ENCODE measurements around the gene SKOR1. TPM values are rescaled to one million over a fixed set of nuclear protein-coding genes. Genes with fewer than 3 reads are reported as not detected.

Gene SKOR1
- total RNA-seq, 1 donor: 0.36 TPM

- Histone ChIP-seq H2AFZ (ENCODE audit: low read length) (peak overlapping the region; percentile 98), H3K9me3 (ENCODE audit: low read depth, low read length) (no peaks in the 10 kb centered on the region), H3K79me2 (ENCODE audit: insufficient read depth, low read length) (no peaks in the 10 kb centered on the region), H3K4me1 (ENCODE audit: insufficient read depth, low read length) (peaks cover 35% of the 10 kb centered on the region), H3K4me2 (ENCODE audit: insufficient read depth, low read length) (peak overlapping the region; percentile 98), H4K20me1 (ENCODE audit: insufficient read depth, low read length) (no peaks in the 10 kb centered on the region), H3K27ac (ENCODE audit: low read depth, low read length) (peak overlapping the region; percentile 94), H3K27me3 (ENCODE audit: insufficient read depth, low read length) (peaks cover 13% of the 10 kb centered on the region), H3K4me3 (ENCODE audit: insufficient read depth, low read length) (peak overlapping the region; percentile 86), H3K36me3 (ENCODE audit: insufficient read depth, low read length) (no peaks in the 10 kb centered on the region)
- peak; percentile 92 for DNase-seq (ENCODE audit: insufficient read length, low spot score, missing footprints)
- TF ChIP-seq, protein P1, sequence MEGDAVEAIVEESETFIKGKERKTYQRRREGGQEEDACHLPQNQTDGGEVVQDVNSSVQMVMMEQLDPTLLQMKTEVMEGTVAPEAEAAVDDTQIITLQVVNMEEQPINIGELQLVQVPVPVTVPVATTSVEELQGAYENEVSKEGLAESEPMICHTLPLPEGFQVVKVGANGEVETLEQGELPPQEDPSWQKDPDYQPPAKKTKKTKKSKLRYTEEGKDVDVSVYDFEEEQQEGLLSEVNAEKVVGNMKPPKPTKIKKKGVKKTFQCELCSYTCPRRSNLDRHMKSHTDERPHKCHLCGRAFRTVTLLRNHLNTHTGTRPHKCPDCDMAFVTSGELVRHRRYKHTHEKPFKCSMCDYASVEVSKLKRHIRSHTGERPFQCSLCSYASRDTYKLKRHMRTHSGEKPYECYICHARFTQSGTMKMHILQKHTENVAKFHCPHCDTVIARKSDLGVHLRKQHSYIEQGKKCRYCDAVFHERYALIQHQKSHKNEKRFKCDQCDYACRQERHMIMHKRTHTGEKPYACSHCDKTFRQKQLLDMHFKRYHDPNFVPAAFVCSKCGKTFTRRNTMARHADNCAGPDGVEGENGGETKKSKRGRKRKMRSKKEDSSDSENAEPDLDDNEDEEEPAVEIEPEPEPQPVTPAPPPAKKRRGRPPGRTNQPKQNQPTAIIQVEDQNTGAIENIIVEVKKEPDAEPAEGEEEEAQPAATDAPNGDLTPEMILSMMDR (IDR thresholded peaks at IDR 0.05; ENCODE audit: extremely low read depth, low read depth, low read length): no peak
These were observed 15.6 kb downstream of the SKOR1 start for GRCh38 chr15:67840749-67841512.

DNA sequence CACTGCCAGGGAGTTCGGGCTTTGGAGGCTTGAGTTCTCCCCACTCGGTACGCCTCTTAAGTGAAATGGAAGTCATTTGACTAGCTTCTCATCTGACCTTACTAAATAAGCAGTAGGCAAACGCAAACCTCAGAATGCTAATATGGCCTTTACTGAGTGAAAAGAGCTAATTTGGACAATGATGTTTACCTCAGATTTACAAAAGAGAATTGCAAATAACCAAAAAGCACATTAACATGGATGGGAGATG lies 16.1 kb downstream of the SKOR1 start:
- H2AFZ ChIP-seq (ENCODE audit: low read length): peak overlapping the region; percentile 80
- H3K27ac ChIP-seq (ENCODE audit: low read depth, low read length): no peak overlapping the region
- peaks cover 10% of the 10 kb centered on the region for H3K27me3 ChIP-seq (ENCODE audit: insufficient read depth, low read length)
- H3K4me1 ChIP-seq (ENCODE audit: insufficient read depth, low read length): peaks cover 32% of the 10 kb centered on the region
- no peak for DNase-seq (ENCODE audit: insufficient read length, low spot score, missing footprints)
- TF ChIP-seq, protein P1 (IDR thresholded peaks at IDR 0.05; ENCODE audit: extremely low read depth, low read depth, low read length): no peak
- H3K79me2 ChIP-seq (ENCODE audit: insufficient read depth, low read length): no peaks in the 10 kb centered on the region
- H3K4me3 ChIP-seq (ENCODE audit: insufficient read depth, low read length): peak overlapping the region; percentile 86
- H3K9me3 ChIP-seq (ENCODE audit: low read depth, low read length): no peaks in the 10 kb centered on the region
- H4K20me1 ChIP-seq (ENCODE audit: insufficient read depth, low read length): no peaks in the 10 kb centered on the region
- no peaks in the 10 kb centered on the region for H3K36me3 ChIP-seq (ENCODE audit: insufficient read depth, low read length)
- peak overlapping the region; percentile 98 for H3K4me2 ChIP-seq (ENCODE audit: insufficient read depth, low read length)

- Histone ChIP-seq H3K27me3 (ENCODE audit: insufficient read depth, low read length) (peaks cover 5% of the 10 kb centered on the region), H2AFZ (ENCODE audit: low read length) (no peak overlapping the region), H3K4me1 (ENCODE audit: insufficient read depth, low read length) (peaks cover 32% of the 10 kb centered on the region), H3K79me2 (ENCODE audit: insufficient read depth, low read length) (no peaks in the 10 kb centered on the region), H3K4me3 (ENCODE audit: insufficient read depth, low read length) (no peak overlapping the region), H3K36me3 (ENCODE audit: insufficient read depth, low read length) (no peaks in the 10 kb centered on the region), H3K9me3 (ENCODE audit: low read depth, low read length) (no peaks in the 10 kb centered on the region), H4K20me1 (ENCODE audit: insufficient read depth, low read length) (no peaks in the 10 kb centered on the region), H3K27ac (ENCODE audit: low read depth, low read length) (no peak overlapping the region), H3K4me2 (ENCODE audit: insufficient read depth, low read length) (no peak overlapping the region)
- DNase-seq (ENCODE audit: insufficient read length, low spot score, missing footprints): no peak
- TF ChIP-seq, protein P1 (IDR thresholded peaks at IDR 0.05; ENCODE audit: extremely low read depth, low read depth, low read length): no peak
These were observed 17.8 kb downstream of the SKOR1 start for GRCh38 chr15:67843092-67843501.

DNA sequence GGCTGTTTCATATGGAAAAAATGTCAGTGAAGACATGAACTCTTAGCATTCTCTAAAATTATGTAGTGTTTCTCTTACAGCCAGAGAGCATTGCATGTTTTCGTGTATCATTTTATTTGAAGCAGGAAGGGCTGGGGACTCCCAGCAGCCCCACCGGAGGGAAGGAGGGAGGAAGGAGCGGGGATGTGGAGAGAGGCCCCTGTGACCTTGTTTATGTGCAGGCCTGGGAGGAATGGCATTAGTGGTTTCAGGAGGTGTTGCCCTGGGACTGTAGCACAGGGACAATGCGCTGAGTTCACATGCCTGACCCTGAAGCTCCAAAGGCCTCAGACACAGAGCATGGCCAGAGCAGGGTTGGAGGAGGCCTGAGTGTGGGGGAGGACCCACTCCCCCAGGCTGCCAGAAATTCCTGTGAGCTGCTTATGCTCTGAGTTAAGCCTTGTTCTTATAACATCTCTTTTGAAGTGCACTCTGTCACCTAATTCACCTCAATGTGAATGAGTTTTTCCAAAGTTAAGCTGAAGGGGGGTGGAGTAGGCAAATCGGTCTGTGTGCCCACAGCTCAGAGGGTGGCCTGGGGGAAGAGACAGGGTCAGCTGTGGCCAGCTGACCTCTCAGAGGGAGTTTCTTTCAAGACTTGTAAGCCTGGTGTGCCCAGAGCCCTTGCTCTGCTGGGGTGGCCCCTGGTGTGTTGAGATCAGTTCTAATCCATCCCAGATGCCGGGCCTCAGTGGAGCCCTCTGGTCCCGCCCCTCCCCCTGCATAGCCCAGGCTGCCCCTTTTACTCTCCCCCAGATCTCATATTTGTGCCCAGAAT lies 18.5 kb downstream of the SKOR1 start:
- TF ChIP-seq, protein P1 (IDR thresholded peaks at IDR 0.05; ENCODE audit: extremely low read depth, low read depth, low read length): no peak
- H3K27me3 ChIP-seq (ENCODE audit: insufficient read depth, low read length): peaks cover 11% of the 10 kb centered on the region
- H3K4me2 ChIP-seq (ENCODE audit: insufficient read depth, low read length): no peak overlapping the region
- H3K9me3 ChIP-seq (ENCODE audit: low read depth, low read length): no peaks in the 10 kb centered on the region
- peak overlapping the region; percentile 25 for H2AFZ ChIP-seq (ENCODE audit: low read length)
- H4K20me1 ChIP-seq (ENCODE audit: insufficient read depth, low read length): no peaks in the 10 kb centered on the region
- peak; percentile 50 for DNase-seq (ENCODE audit: insufficient read length, low spot score, missing footprints)
- H3K4me1 ChIP-seq (ENCODE audit: insufficient read depth, low read length): peaks cover 28% of the 10 kb centered on the region
- no peaks in the 10 kb centered on the region for H3K79me2 ChIP-seq (ENCODE audit: insufficient read depth, low read length)
- no peak overlapping the region for H3K27ac ChIP-seq (ENCODE audit: low read depth, low read length)
- no peak overlapping the region for H3K4me3 ChIP-seq (ENCODE audit: insufficient read depth, low read length)
- no peaks in the 10 kb centered on the region for H3K36me3 ChIP-seq (ENCODE audit: insufficient read depth, low read length)
